Kidney (tissue), 14 donors: ENCODE measurements around the gene ARMC3. TPM values are rescaled to one million over a fixed set of nuclear protein-coding genes. Genes with fewer than 3 reads are reported as not detected.

Experiments used
- DNase-seq, 5 donors: peaks; one replicate each; pipeline ENCODE4 v3.0.0-alpha.2; 2013 to 2020
- FAIRE-seq: peaks from 2 replicates; lab custom pipeline; 2012; peaks lifted over from hg19 to GRCh38; lab: Jason Lieb, UNC
- H3K27ac ChIP-seq, 2 donors: one replicate each; pipeline ENCODE4 v1.7.0; 2013; ENCODE audit warnings: low read depth in 2 of 2, low read length in 2 of 2, inconsistent platforms in 1 of 2
- H3K27me3 ChIP-seq: one replicate; pipeline ENCODE4 v1.7.1; 2013; ENCODE audit warnings: low read length, inconsistent platforms; ENCODE audit not compliant: control insufficient read depth, insufficient read depth
- H3K36me3 ChIP-seq, 3 donors: one replicate each; pipeline versions ENCODE4 v1.7.0 to v1.7.1; 2013; ENCODE audit warnings: low read length in 3 of 3, control low read depth in 1 of 3, inconsistent platforms in 1 of 3; ENCODE audit not compliant: insufficient read depth in 3 of 3, control insufficient read depth in 2 of 3
- H3K4me1 ChIP-seq, 3 donors: one replicate each; pipeline versions ENCODE4 v1.7.0 to v1.7.1; 2013; ENCODE audit warnings: low read length in 3 of 3, inconsistent platforms in 1 of 3, low read depth in 1 of 3; ENCODE audit not compliant: control insufficient read depth in 2 of 3, insufficient read depth in 2 of 3
- H3K4me3 ChIP-seq, 3 donors: one replicate each; pipeline versions ENCODE4 v1.7.0 to v1.8.1; 2013; ENCODE audit warnings: low read length in 3 of 3, control low read depth in 1 of 3, inconsistent platforms in 1 of 3
- H3K9ac ChIP-seq, 3 donors: one replicate each; pipeline versions ENCODE4 v1.7.0 to v1.7.1; 2013; ENCODE audit warnings: low read length in 3 of 3, control low read depth in 1 of 3, inconsistent platforms in 1 of 3
- H3K9me3 ChIP-seq, 3 donors: one replicate each; pipeline versions ENCODE4 v1.7.0 to v1.7.1; 2013; ENCODE audit warnings: low read length in 3 of 3, control low read depth in 1 of 3, inconsistent platforms in 1 of 3; ENCODE audit not compliant: control insufficient read depth in 2 of 3, insufficient read depth in 1 of 3
- CTCF ChIP-seq: IDR thresholded peaks from 3 replicates; pipeline ENCODE4 v1.5.1; 2012; ENCODE audit warnings: mild to moderate bottlenecking, moderate library complexity, borderline replicate concordance; ENCODE audit not compliant: insufficient read depth; ENCODE audit errors: extremely low read depth
- intact Hi-C: fragments of 100-400 bp; cut with DNase I; formaldehyde crosslinking; loops from one replicate; pipeline ENCODE4 v1.11.1; 2022
- polyA plus RNA-seq: library from polyadenylated mRNA; stranded (reverse); fragments of 350-450 nt; fragmentation: Illumina TruSeq; extraction: RNeasy Lipid Tissue Mini Kit (QIAGEN cat#74804); gene quantifications from one replicate; pipeline ENCODE4 v1.2.3, GENCODE V29; 2014; ENCODE audit warnings: low read depth, low replicate concordance; ENCODE audit not compliant: insufficient read depth
- total RNA-seq: library from RNA; stranded (reverse); fragmentation: NEBNext Ultra II Directional; extraction: Animal tissue kit (Norgen Biotek cat#: 25700); gene quantifications from one replicate; pipeline ENCODE4 v1.2.1, GENCODE V29; 2021
- donor health status: control.
- donor health status: control.
- donor health status: control.
- donor health status: control.
- donor health status: control.
- donor health status: DM: yes; HTN: yes; CAD: no.
- donor health status: Normal renal cell carcinoma (clear cell type).

Gene ARMC3
- total and polyA plus RNA-seq, 2 donors from 2014 or later = 0.60 to 5.5 TPM

GRCh38 chr10:22976534-22976933 is 48.7 kb downstream of the ARMC3 start:
- Histone ChIP-seq H3K36me3 (no peaks in the 10 kb centered on the region), H3K4me1 (peaks cover 0 to 6% (median 0%) of the 10 kb centered on the region in 3 donors), H3K9ac (no peak overlapping the region), H3K27me3 (no peaks in the 10 kb centered on the region), H3K4me3 (no peak overlapping the region), H3K9me3 (no peaks in the 10 kb centered on the region), H3K27ac (no peak overlapping the region)
- FAIRE-seq = no peak
- no peak for TF ChIP-seq CTCF
- intact Hi-C loops = no loop called here
- DNase-seq = no peak

DNA sequence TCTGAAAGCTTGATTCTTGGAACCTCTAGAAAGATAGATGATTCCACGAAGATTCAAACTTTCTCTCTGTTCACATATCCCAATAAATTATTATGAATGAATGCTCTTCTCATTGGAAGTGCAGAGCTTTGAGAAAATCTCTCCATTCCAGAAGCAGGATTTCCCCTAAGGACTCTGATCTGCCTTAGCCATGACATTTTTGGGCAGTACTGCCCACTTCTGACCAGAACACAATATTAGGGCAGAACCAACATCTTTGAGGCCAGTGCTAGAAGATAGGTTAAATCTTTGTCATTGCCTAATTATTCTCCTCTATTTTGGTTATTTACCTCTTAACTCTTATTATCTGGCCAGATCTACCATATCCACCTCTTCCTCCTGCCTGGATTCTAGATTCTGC is 49.9 kb downstream of the ARMC3 start:
- no peak overlapping the region for H3K9ac ChIP-seq
- DNase-seq (no peak), FAIRE-seq (no peak)
- intact Hi-C loops = no loop called here
- TF ChIP-seq CTCF = no peak
- no peaks in the 10 kb centered on the region for H3K36me3 ChIP-seq
- peaks cover 0 to 6% (median 0%) of the 10 kb centered on the region in 3 donors for H3K4me1 ChIP-seq
- no peak overlapping the region for H3K4me3 ChIP-seq
- no peak overlapping the region for H3K27ac ChIP-seq
- H3K9me3 ChIP-seq = no peaks in the 10 kb centered on the region
- H3K27me3 ChIP-seq = no peaks in the 10 kb centered on the region

DNA sequence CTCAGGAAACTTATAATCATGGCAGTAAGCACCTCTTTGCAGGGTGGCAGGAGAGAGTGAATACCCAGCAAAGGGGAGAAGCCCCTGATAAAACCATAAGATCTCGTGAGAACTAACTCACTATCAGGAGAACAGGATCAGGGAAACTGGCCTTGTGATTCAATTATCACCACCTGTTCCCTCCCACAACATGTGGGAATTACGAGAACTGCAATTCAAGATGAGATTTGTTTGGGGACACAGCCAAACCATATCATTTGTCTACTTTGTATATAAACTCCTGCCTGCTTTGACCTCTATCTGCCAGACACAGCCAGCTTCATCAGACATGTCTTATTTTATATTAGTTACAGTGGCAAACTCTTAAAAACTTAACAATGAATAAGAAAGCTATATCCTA is 50.4 kb downstream of the ARMC3 start:
- no peaks in the 10 kb centered on the region for H3K9me3 ChIP-seq
- no peak overlapping the region for H3K4me3 ChIP-seq
- intact Hi-C loops = no loop called here
- DNase-seq (no peak), FAIRE-seq (no peak)
- H3K36me3 ChIP-seq = no peaks in the 10 kb centered on the region
- H3K9ac ChIP-seq = no peak overlapping the region
- no peak overlapping the region for H3K27ac ChIP-seq
- H3K4me1 ChIP-seq = peaks cover 0 to 6% (median 0%) of the 10 kb centered on the region in 3 donors
- H3K27me3 ChIP-seq = no peaks in the 10 kb centered on the region
- TF ChIP-seq CTCF = no peak

DNA sequence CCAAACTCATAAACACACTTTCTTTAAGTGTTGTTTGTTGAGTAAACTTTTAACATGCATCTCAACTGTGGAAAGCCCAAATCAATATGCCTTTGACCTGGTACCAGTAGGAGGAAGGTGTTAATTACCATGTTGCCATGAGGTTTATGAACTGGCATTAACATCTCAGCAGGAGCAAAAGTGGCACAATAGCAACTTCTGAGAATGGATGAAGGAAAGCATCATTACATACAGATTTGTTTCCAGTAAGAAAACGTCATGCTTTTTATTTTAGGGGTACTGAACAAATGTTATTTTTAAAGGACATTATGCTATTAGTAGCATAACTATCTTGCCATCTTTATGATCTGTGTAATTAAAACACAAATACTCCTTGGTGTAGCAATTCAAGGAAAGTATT is 51.1 kb downstream of the ARMC3 start:
- FAIRE-seq (no peak), DNase-seq (no peak)
- Histone ChIP-seq H3K9ac (no peak overlapping the region), H3K4me3 (no peak overlapping the region), H3K4me1 (peaks cover 0 to 6% (median 0%) of the 10 kb centered on the region in 3 donors), H3K27me3 (no peaks in the 10 kb centered on the region), H3K9me3 (no peaks in the 10 kb centered on the region), H3K27ac (no peak overlapping the region), H3K36me3 (no peaks in the 10 kb centered on the region)
- intact Hi-C loops = no loop called here
- TF ChIP-seq CTCF = no peak
